HG03354 (cell line): ENCODE results near the gene MCCC1.
"Not testable (repeated sequence)": the region's sequence is repeated elsewhere in the genome, so short reads cannot be mapped to it uniquely, and the experiment has no call there.

ENCODE experiments used
- ATAC-seq: cut with Tn5 transposase; IDR thresholded peaks from one replicate; pipeline ENCODE4 v1.9.1; 2021; ENCODE audit warnings: mild to moderate bottlenecking; ENCODE audit not compliant: unreplicated experiment, poor library complexity, severe bottlenecking

The MCCC1 gene

DNA sequence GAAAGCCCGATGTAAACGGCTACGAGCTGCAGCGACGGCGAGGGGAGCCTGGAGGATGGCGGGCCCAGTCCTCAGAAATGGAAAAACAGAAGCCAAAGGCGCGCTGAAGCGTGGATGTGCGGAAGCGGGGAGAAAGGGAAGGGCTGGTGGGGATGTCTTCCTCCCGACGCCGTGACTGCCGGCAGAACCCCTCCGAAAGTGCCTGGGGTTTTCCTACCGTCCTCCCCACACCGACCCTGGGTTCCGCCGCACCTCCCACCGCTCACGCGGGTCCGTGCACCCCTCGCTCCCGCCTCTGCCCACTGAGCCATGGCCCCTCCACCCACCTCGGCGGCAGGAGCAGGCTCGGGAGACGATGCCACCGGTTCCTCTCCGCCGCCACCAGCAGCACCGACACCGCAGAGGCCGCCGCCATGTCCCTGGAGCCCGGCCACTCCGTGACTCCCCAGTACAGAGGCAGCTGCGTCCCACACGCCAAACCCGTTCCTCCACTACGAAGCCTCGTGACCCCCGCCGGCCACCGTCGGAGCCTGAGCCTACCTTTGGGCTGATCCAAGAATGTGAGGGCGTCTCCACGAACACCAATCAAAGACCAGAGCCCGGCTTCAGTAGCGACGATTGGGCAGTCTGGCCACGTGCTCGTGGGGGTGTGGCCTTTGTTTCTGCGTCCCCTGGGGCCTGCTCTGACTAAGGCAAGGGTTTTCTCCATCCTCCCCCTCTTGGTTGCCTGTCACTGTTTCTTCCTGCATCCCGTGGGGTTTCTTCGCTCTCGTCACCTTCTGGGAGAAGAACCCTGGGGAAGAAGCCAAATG is at the start of gene MCCC1:
MCCC1 (minus strand) TSS at position 471 of the 812 bp plus-strand sequence; CDS start at position 415, 56 bp downstream.
- peak; percentile 99 for ATAC-seq

GRCh38 chr3:183148056-183148455 is 48.8 kb upstream of the MCCC1 start:
- no peak for ATAC-seq

DNA sequence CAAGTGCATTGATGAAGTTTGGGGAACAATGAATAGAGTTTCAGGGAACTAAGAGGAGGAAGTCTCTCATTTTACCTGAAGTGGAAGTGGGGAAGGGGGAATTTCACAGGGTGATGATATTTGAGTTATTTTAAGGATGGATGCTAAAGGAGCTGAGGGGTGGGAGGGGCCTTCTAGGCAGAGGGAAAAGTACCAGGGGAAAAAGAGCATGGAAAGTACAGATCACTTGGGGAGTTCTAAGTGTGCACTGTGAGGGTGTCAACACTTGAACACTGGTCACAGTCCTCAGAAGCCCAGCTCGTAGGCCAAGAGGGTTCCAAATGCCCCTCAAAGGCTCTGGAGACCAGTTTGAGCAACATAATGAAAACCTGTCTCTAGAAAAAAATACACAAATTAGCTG is 45.1 kb upstream of the MCCC1 start:
- ATAC-seq = no peak

GRCh38 chr3:183142199-183142598 is 42.9 kb upstream of the MCCC1 start:
- no peak for ATAC-seq

DNA sequence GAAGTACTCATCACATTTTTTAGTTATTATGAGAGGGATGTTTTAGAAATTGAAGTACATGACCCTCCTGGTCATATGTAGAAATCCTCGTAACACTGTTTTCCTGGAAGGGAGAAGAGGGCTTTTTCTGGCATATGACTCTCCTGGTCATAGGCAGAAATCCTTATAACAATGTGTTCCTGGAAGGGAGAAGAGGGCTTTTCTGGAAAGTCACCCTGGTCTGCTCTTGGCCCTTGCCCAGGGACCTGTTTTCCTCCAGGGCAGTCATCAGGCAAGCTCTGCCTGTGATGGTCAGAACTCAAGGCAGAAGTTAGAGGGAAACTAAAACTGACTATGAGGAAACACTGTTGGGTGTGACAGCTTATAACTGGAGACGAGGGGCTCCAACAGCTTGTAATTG is 35.5 kb upstream of the MCCC1 start:
- no peak for ATAC-seq

DNA sequence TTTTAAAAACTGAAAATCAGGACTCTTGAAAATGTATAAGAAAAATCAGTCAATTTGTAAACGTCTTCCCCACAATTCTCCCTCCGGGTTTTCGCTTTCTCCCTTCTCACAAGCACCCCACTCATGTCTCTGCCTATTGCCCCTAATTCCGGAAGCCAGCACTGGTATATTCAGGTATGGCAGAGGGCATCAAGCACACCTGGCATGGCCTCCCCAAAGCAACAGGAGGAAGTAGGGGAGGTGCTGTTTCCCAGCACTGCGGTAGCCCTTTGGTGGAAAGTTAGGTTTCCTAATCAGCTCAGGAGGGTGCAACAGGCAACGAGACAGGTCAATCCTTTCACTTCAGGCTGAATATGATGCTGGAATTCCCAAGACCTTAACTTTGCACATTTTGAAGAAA is 33.1 kb upstream of the MCCC1 start:
- no peak for ATAC-seq

DNA sequence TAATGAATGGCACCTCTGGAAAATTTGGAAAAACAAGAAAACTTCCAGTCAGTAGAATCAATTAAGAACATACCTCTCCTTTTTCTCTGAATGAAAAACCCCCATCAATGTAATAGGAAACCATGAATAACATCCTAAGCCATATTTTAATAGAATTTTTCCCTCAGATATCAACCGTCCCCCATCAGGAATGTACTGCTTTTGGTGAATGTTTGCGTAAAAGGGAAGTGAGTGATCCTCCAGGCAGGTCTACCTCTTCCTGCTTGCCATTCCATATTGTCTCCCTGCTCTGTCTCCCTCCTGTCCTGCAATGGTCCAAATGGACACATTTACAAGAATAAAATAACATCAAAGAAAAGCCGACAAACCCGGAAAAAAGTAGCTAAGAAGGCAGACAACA is 32.4 kb upstream of the MCCC1 start:
- ATAC-seq = no peak

DNA sequence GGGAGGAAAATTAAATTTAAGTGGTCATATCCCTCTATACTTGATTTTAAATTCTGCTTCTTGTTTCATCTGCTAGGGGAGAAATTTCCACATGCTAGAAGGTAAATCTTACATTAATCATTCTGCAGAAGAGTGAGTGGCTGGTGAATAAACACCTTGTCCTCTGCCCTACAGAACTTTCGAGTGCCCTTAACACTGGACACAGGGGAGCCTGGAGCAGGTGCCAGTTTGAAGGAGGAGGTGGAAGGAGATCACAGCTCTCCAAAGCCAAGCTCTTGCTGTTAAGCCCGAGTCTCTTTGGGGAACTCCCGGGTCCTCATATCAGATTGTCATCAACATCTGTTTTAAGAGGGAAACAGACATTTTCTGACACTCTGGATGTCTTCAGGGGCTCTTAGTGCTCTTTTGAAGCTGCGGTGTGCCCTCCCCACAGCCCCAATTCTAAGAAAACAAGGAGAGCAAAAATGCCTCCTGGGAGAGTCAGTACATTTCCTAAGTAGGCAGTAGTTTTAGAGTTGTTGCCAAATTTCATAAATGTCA is 32.0 kb upstream of the MCCC1 start:
- no peak for ATAC-seq

GRCh38 chr3:183129243-183129642 is 29.9 kb upstream of the MCCC1 start:
- ATAC-seq = no peak

- ATAC-seq = no peak
Observed at GRCh38 chr3:183128709-183129108, 29.4 kb upstream of the MCCC1 start.

DNA sequence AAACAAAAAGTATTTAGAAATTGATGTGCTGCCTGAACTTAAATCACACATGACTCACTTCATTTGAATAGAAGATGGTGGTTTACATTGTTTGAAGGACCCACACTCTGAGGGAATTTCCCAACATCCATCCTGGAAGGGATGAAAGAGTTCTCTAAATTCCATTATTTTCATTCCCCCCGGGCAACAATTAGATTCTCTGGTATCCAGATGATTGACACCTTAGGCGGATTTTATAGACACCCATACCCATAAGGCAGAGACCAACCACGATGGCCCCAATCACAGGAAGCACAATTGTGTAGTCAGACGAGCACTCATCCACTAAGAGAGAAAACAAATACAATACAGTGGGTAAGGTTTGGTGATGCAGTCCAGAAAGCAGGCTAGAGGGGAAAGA is 24.6 kb upstream of the MCCC1 start:
- ATAC-seq = no peak

DNA sequence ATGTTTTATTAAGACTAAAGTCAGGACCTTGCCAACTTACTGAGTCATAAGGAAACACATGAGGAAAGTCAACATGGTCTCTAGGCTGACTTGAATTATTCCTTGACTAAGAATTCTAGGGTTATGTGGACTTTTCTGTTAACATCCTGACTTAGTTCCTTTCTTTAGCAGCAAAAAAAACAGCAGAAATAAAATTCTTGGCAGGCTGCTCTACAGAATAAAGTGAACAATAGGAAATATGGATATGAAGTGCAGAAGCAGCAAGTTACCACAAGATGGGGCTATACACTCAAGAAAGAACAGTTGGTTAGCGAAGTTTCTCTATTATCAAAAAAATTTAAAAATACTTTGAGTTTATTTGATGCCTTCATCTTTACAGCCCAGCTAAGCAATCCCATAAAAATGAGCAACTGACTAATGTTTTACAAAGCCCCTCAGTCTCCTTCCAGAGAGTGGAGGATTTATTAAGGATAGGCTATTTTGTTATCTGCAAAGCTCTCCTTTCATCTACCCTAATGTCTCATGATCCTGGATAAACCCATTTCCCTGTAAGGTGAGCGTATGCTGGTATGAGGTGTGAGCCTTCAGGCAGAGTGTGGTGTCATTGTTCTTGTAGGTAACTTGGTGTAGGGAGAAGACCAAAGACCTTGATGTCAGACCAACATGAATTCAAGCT is 23.1 kb upstream of the MCCC1 start:
- no peak for ATAC-seq

GRCh38 chr3:183120538-183121215 is 21.4 kb upstream of the MCCC1 start:
- no peak for ATAC-seq

DNA sequence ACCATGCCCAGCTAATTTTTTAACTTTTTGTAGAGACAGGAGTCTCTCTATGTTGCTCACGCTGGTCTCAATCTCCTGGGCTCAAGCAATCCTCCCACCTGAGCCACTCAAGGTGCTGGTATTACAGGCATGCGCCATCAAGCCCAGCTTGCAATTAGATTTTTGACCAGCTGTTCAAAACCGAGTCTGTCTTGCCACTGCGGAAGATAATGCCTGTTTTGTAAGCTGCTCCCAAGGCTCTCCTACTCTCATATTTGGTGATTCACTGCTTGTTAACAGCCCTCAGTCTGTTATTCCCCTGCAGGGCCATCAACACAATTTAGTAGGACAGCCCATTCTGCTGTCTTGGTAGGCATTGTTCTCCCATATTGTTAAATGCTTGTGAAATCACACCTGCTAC is 17.8 kb upstream of the MCCC1 start:
- no peak for ATAC-seq

DNA sequence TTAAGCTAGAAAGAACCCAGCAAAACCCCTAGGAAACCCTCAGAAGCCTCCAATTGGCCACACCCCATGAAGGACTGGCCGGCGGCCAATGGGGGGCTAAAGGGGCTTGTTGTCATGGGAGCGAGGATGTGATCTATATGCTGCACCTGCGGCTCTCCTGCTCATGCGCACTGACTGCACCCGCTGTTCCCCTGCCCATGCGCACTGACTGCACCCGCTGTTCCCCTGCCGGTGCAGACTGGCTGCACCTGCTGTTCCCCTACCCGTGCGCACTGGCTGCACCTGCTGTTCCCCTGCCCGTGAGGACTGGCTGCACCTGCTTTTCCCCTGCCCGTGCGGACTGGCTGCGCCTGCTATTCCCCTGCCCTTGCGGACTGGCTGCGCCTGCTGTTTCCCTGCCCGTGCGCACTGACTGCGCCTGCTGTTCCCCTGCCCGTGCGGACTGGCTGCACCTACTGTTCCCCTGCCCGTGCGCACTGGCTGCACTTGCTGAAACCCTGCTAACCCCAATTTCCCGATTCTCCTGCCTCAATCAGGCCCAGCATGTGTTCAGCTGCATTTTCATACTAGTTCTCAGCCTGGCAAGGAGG is 16.8 kb upstream of the MCCC1 start:
- ATAC-seq = peak; percentile 94

DNA sequence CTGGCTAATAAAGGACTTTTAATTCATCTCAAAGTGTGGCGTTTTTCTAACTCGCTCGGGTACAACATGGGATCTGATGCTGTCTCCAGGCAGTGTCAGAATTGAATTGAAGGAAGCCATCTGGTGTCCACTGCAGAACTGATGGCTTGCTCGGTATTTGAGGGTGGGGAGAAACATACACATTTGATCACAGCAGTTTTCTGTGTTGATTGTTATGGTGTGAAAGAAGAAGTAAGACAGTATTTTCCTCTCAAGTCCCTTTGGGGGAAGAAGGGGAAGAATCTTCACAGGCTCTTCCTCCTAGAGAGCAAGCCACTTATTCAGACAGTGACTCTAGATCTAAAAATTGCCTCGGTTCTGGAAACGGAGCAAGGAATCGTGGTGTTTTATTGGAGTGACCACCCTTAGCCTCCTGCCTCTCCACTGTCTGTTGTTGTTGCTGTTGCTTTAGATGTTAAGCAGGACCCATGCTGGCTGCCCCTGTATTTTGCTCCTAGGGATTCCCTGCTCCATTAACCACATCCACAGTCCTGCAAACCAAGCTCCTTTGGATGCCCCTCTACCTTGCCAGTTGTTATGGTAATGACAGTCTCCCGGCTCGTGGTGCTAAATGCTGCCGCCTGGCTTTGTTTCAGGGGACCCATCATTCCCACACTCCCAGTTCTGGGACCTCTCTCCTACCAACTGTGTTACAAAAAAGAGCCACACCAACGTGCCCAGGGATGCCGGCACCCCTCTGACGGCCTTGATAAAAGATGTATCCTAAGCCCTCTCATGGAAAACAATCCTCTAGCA is 15.3 kb upstream of the MCCC1 start:
- ATAC-seq = no peak

- ATAC-seq = not testable (repeated sequence)
Observed at GRCh38 chr3:183109847-183110246, 10.6 kb upstream of the MCCC1 start.

DNA sequence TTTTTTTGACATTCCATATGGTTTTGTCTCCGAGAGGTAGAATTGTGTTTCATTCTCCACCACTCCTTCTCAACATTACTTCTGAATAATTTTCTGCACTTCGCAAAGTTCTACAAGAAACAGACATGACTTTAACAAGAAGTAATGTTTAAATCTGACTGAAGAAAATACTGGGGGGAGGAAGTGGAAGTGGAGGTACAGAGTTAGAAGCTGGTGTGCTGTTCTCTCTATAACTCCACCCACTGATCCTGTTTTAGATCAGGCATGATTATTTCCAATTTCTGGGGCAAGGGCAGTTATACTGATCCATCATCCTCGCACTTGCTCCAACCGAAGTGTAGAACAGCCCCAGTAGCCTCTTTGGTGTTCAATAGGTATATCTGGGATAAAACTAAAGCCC is 9.2 kb upstream of the MCCC1 start:
- ATAC-seq = no peak

- ATAC-seq = no peak
Observed at GRCh38 chr3:183108001-183108449, 8.7 kb upstream of the MCCC1 start.
